HG03175 (cell line): ENCODE data around the gene MBP.

ENCODE experiments used
- ATAC-seq: cut with Tn5 transposase; IDR thresholded peaks from one replicate; pipeline ENCODE4 v1.9.1; 2021; ENCODE audit warnings: mild to moderate bottlenecking, moderate library complexity; ENCODE audit not compliant: unreplicated experiment

The MBP gene

DNA sequence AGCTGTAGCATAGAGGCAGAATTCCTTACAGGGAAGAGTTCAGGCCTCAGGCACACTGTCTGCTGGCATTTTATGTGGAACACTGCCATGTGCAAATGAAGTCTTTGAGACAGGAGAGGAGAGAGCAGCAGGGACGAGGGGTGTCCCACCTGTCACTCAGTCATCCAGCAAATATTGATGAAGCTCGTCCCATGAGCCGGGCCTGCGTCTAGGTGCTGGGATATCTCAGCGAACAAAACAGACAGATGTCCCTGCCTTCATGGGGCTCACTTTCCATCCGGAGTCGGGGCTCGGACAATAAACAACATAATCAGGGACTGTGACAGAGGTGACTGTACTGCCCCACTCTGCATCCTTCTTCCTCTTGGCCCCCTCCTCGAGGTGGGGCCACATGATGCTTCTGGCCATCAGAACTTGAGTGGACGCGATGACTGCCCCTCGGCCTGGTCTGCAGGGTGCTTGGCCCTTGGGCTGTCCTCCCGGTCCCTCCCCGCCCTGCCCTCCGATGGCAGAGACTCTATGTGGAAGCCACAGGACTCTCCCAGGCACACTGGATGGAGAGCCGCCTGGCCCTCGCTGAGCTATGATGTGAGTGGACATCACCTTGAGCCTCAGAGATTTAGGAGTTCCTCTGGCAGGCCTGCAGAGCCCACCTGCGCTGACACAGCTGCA lies 78.8 kb downstream of the MBP start:
- no peak for ATAC-seq

DNA sequence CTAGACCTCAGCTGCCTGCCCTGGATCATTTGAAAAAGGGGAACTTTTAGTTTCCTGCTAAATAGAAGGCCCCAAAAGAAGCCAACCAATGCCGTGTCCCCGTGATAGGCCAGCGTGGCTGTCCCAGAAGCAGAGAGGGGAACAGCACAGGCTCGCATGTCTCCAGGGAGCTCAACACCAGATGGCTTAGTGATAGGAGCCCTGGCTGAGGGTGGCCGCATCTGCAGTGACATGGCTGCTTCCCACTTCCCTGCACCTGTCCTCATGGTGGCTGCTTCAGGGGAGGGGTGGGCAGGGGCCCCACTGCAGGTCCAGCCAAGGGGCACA lies 79.6 kb downstream of the MBP start:
- ATAC-seq = no peak

DNA sequence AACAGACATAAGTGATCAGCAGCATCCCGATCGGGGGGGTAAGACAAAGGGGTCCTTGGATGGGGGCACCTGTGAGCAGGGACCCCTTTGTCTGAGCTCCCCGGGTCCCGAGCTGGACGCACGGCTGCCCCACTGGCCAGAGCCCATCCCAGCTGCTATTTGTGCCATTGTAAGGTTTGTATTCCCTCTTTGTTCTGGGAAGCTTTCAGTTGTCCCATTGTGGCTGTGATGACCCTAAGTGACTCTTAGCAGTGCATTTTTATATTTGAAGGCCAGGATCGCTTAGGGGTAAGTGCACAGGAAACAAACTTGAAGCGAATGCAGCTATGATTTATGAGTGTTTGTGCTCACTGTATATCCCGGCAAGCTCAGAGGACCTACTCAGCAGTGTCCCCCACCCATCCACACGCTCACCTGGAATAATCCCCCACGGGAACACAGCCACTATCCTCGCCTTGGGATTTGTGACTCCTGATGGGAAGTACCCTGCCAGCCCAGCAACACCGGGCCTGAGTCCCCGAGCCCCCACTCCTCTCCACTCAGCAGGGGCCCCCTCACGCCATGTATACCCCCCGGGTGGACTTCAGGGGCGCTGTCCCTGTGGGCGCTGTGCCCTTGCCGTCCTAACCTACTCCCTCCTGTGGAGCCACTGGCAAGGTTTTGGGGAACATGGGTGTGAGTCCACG lies 80.1 kb downstream of the MBP start:
- no peak for ATAC-seq

DNA sequence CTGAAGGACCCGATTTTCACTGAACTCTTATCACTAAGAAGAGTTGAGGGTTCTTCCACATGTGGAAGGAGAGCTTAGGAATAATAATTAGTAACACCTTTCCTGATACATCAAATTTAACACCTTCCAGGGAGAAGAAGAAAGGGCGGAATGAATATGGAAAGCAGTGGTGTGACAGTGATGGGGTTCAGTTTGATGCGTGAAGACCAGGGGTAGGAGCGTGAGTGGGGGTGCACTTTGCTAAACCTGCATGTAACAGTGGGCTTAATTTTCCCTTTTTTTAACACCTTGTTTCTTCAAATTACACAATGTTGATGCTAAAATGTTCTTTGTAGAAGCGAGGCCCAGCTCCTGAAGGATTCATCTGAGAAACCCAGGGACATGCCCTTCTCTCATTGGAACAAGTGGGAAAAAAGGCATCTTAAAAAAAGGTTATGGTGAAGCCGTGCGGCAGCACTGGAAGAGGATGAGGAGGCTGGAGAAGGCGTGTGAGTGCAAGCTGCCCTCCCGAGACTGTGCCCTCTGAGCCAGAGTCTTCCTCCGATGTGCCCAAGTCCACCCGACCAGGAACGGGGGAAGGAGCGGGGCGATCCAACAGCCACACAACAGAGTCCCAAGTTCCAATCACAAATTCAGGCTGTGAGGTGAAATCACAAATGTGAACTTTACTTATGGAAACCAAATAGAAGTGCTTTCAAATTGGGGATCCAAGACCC lies 80.8 kb downstream of the MBP start:
- ATAC-seq = no peak

DNA sequence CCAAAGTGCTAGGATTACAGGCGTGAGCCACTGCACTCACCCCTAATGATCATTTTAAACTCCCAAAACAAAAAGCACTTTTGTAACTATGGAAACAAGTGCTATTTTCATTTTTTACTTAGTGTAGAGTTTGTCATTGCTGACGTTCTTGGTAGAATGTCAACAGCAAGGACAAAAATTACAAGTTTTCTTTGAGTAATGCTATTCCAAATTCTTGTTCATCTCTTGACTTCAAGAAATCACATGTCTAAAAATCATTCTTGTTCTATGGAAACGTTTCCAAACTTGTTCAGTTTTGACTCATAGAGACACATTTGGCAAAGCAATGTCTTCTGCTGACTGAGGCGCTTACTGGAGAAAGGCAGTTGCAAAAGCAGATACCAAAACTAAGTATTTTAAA lies 82.6 kb downstream of the MBP start:
- ATAC-seq = no peak

DNA sequence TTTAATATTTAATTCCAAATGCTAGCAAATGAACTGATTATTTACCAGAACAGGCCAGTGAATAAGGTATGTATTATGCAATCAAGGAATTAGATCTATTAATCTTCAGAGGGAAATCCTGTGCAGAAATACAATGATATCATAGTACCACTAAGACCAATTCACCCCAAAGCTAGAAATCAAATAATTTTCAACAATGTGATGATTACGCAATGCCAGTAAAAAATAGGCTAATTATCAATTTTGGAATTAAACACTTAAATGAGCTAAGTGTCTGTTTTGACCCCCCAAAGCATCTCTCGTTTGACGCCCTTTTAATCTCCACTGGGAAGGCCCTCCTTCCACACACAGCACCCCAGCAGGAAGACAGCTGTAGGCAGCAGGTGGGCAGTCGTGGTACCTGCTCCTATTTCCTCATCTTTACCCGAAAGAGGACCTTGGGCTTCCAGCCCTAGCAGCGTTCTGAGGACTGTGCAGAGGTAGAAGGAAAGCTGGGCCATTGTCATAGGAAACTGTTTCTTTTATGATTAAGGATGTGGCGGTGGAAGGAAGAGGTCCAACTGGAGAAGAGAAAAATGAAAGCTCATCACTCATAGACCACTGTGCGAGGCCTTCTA lies 84.7 kb downstream of the MBP start:
- no peak for ATAC-seq

DNA sequence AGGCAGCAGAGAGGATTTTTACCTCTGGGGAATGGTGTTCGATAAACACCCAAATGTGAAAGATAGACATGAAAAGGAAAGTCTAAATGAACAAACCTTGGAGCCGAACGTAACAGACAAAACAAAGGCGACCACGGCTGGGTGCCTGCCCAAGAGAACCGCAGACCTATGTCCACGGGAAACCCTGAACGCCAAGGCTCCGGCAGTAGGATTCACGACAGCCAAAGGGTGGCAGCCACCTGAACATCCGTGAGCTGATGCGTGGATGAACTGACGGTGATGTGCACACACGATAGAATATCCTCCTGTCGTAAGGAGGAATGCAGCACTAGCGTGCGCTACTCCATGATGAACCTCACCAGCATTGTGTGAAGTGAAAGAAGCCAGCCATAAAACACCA lies 85.6 kb downstream of the MBP start:
- ATAC-seq = no peak

DNA sequence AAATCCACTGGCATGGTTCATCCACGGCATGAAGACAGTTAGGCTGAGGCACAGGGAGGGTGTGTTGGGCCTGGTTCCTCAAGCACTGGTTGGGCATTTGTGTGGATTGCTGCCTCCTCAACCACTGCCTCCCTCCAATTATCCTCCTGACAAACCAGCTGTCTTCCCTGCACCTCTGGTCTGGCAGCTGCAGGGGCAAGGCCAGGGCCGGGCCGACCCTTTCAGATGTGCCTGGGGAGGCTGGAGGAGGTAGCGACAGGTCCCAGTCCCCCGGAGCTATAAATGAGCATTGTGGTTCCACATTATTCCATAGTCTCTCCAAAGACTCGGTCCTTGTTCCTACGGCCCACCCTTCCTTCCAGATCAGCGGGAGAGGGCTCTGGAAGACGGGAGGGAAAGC lies 86.2 kb downstream of the MBP start:
- ATAC-seq = no peak

DNA sequence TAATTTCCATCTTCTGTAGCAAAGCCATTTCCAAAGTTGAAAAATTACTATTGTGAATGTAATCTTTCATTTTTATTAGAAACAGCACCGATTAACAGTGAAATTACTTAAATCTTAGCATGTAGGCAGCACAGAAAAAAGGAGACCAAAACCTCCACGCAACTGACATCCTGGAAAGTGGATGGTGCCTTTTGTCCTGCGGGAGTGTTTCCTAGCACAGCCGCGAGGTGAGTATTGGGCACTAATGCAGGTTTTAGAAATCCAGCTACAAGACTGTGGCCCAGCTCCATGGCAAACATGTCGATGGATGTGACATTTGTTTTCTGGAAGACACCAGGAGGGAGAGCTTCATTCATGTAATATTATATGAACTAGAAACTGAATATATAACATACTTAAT lies 86.9 kb downstream of the MBP start:
- ATAC-seq = no peak

DNA sequence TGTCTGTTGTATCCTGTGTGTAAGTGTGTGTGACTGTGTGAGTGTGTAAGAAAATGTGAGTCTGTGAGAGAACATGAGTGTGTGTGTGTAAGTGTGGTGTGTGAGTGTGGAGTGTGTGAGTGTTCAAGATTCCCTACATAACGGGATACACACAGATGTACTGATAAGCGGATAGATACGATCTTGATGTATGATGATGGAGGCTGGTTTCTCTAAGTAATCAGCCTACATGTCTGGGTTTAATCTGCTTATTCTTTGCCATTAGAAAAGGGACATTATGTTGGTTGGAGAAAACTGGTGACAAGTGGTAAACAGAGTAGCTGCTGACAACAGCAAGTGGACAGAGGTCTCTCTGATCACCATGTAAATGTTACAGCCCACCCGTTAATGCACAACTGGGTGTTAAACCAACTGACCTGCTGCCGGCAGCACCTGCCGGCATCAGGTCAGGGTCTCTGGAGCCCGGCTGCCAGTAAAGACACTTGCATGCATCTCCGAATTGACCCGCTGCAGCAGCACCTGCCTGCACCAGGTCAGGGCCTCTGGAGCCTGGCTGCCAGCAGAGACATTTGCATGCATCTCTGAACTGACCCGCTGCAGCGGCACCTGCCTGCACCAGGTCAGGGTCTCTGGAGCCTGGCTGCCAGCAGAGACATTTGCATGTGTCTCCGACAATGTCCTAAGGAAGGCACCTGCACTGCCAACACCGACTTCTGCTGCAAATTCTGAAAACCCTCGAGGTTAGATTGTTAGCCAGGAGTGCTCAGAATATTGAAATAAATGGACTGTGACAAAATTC lies 87.5 kb downstream of the MBP start:
- no peak for ATAC-seq

DNA sequence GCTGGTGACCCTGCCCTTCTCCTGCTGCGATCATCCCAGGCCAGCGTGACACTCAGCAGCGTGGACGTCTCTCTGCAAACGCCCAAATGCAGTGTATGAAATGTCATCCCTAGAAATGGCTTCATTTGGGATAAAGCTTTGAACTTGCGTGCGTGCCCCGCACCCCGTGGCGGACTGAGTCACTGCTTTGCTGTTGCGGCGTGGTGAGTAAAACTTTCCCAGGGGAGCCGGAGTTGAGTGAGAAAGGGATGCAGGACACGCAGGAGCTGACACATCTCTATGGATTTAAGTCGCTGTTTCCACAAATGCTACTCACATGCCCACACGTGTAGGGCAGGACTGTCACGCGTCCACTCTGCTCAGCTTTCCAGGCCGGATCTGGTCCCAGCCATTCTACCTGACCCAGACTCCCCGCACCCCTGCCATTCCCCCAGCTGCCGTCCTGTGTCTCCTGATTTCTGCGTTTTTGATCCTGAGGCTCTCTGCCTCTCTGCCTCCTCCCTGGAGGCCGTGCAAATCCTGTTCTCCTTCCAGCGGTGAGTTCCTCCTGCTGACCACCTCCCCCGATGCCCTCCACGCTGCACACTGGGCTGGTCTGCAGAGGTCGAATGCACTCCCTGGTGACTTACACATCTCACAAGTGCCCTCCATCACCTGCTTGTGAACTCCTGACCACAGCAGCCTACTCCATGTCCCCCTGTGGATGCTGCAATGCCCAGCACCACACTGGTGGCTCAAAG lies 88.9 kb downstream of the MBP start:
- ATAC-seq = no peak

DNA sequence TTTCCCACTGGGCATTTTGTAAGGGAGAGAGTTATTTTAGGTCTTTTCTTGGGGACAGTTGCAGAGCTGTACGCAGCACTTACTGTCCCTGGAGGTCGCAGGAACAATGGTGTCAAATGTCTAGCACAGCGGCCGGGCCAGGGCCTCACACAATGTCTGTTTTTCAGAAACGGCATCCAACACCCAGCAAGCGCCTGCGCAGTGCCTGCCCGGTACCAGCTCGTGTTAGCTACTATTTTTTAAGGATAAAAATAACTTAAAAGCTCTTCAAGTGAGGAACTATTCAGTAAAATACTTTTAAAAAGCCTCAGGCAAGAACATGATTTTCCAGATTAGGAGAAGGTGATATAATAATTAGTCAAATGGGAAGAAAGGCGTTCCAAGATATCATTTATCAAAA lies 90.0 kb downstream of the MBP start:
- no peak for ATAC-seq

DNA sequence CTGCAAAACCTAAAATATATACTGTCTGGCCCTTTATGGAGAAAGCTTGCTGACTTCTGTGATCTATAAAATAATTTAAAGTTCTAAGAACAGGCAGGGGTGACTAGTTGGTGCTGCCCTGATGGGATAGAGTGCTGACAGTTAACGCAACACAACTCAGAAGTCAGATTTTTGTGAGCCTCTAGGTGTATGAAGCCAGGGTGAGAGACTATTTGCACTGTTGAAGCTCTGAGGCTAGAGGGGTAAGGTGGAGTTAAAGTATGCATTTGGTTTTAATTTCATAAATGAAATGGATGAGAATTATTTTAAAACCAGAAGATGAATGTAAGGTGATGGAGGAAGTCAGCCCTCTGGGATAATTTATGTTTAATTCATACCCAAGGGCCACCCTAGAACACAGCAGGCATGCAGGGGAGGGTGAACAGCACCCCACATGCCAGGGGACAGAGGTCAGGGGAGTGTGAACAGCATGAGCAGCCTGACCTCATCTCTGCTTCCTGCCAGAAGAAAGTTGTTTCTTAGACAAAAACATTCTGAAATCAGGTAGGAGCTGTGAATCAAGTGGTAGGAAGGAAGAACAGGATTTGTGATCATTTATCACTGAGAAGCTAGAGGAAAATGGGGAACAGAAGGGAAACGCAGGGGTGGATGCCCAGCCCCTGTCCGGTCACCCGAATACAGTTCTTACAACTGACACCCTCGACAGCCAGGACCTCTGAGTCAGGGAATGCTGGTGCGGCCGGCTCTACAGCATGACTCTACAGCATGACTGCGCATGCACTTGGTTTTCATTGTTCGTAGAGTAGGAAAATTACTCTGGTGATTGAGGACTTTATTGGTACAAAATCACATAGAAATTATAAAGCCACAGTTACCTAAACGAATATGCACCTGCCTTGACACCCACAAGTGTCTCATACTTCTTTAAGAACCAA lies 93.1 kb downstream of the MBP start:
- no peak for ATAC-seq

DNA sequence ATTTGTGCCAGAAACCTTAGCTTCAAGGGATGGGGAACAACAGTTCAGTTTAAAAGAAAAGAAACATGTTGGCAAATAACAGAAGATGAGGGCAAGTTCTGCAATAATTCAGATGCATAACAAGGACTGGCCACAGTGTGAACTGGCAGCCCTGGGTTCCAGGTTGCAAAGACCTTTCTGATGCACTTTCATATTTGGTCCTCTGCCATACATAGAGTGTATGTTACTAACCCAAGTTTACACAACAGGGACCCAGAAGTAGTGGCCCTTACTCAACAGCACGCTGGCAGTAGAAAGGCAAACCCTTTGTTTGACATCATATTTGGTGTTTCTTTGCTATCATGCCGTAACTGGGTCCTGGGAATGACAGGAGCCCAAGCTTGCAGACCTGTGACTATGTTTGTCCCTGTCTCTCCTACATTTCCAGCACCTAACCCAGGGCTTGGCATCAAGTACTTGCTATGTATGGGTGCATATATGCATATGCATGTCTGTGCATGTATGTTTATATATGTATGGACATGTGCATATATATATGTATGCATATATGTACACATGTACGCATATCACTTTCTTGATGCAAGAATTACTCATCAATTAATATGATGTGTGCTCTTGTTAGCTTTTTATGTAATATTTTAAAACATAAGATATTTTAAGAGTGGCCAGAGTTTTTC lies 94.3 kb downstream of the MBP start:
- ATAC-seq = no peak

DNA sequence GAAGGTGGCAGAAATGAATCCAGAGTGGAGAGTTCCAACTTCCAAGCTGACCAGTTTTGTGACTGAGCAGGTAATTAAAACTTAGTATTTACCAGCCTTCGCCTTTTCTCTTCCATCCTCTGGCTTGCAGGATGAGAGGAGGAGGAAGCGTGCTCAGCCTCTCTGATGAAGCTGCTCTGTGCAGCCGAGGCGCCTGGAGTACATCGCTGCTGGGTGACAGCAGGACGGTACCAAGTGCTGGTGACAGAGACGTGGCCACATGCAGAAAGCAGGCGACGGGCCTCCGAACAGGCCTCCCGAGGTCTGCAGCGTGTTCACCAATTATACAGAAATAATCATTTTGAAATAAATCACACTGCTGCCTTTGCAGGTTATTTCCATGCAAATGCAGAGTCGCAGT lies 95.0 kb downstream of the MBP start:
- ATAC-seq = no peak

DNA sequence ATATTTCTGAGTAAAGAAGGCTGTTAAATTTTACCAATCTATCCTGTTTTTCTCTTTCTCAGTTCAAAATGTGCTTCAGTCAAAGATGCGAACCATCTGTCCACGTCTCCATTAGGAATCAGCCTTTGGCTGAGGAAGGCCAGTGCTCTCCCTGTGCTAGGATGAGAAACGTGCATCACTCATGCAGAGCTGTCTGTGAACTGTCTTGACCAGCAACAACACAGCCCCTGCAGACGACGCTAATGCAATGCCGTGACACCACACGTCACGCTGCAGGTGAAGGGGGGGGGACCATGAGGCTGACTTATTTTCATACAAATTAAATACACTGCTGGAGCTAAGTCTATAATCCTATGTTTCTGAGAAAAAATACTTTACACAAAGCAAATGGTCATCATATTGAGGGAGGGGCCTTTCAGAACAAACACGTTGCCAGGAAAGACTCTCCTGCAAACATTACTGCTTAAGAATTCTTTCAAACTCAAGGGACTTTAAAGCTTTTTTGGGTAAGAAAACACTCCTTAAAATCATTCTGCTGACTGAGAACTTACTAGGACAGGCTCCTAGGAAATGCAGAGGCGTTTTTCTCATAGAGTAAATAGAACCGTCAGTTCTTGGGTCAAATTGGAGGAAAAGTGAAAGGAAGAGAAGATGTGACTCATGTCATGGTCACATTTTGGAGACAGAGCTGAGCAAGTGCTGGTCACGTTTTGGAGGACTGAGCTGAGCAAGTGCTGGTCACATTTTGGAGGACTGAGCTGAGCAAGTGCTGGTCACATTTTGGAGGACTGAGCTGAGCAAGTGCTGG lies 97.0 kb downstream of the MBP start:
- no peak for ATAC-seq

DNA sequence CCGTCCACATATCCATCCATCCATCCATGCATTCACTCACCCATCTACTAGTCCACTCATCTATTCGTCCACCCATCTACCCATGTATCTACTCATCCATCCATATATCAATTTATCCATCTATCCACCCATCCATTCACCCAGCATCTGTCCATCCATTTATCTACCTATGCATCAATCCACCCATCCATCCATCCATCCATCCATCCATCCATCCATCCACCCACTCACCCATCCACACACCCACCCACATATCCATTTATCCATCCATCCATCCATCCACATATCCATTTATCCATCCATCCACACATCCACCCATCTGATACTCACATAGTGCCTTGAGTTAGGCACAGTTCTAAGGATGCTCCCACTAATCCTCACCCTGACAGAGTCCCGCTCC lies 99.0 kb downstream of the MBP start:
- no peak for ATAC-seq

DNA sequence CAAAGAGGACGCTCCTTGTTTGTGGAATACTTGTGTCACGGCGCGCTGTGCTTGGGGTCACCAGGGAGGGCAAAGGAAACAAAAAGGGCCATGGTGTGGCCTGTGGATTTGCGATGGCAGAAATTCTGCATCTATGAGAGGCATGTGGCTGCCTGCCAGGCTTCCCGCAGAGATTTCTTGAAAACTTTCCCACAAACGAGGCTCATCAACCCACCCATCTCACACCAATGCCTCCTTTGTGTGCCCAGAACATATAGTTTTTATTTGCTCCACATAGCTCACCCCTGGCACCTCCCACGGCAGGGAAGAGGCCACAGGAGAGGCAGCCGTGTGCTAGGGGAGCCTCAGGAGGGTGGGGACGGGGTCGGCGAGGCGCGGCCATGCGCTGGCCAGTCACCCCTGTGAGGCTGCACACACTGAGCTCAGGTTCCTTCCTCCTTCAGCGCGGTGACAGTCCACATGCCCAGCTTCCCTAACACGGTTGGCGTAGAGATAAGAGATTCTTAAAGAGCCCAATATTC lies 100.3 kb downstream of the MBP start:
- no peak for ATAC-seq
